Kidney (tissue), 14 donors: ENCODE results near the gene AGAP9. TPM values are rescaled to one million over a fixed set of nuclear protein-coding genes. Genes with fewer than 3 reads are reported as not detected.

Experiments
- DNase-seq, 5 donors: peaks; one replicate each; pipeline ENCODE4 v3.0.0-alpha.2; 2013 to 2020
- FAIRE-seq: peaks from 2 replicates; lab custom pipeline; 2012; peaks lifted over from hg19 to GRCh38; lab: Jason Lieb, UNC
- H3K27ac ChIP-seq, 2 donors: one replicate each; pipeline ENCODE4 v1.7.0; 2013; ENCODE audit warnings: low read depth in 2 of 2, low read length in 2 of 2, inconsistent platforms in 1 of 2
- H3K27me3 ChIP-seq: one replicate; pipeline ENCODE4 v1.7.1; 2013; ENCODE audit warnings: low read length, inconsistent platforms; ENCODE audit not compliant: control insufficient read depth, insufficient read depth
- H3K36me3 ChIP-seq, 3 donors: one replicate each; pipeline versions ENCODE4 v1.7.0 to v1.7.1; 2013; ENCODE audit warnings: low read length in 3 of 3, control low read depth in 1 of 3, inconsistent platforms in 1 of 3; ENCODE audit not compliant: insufficient read depth in 3 of 3, control insufficient read depth in 2 of 3
- H3K4me1 ChIP-seq, 3 donors: one replicate each; pipeline versions ENCODE4 v1.7.0 to v1.7.1; 2013; ENCODE audit warnings: low read length in 3 of 3, inconsistent platforms in 1 of 3, low read depth in 1 of 3; ENCODE audit not compliant: control insufficient read depth in 2 of 3, insufficient read depth in 2 of 3
- H3K4me3 ChIP-seq, 3 donors: one replicate each; pipeline versions ENCODE4 v1.7.0 to v1.8.1; 2013; ENCODE audit warnings: low read length in 3 of 3, control low read depth in 1 of 3, inconsistent platforms in 1 of 3
- H3K9ac ChIP-seq, 3 donors: one replicate each; pipeline versions ENCODE4 v1.7.0 to v1.7.1; 2013; ENCODE audit warnings: low read length in 3 of 3, control low read depth in 1 of 3, inconsistent platforms in 1 of 3
- H3K9me3 ChIP-seq, 3 donors: one replicate each; pipeline versions ENCODE4 v1.7.0 to v1.7.1; 2013; ENCODE audit warnings: low read length in 3 of 3, control low read depth in 1 of 3, inconsistent platforms in 1 of 3; ENCODE audit not compliant: control insufficient read depth in 2 of 3, insufficient read depth in 1 of 3
- CTCF ChIP-seq: IDR thresholded peaks from 3 replicates; pipeline ENCODE4 v1.5.1; 2012; ENCODE audit warnings: mild to moderate bottlenecking, moderate library complexity, borderline replicate concordance; ENCODE audit not compliant: insufficient read depth; ENCODE audit errors: extremely low read depth
- intact Hi-C: fragments of 100-400 bp; cut with DNase I; formaldehyde crosslinking; loops from one replicate; pipeline ENCODE4 v1.11.1; 2022
- polyA plus RNA-seq: library from polyadenylated mRNA; stranded (reverse); fragments of 350-450 nt; fragmentation: Illumina TruSeq; extraction: RNeasy Lipid Tissue Mini Kit (QIAGEN cat#74804); gene quantifications from one replicate; pipeline ENCODE4 v1.2.3, GENCODE V29; 2014; ENCODE audit warnings: low read depth, low replicate concordance; ENCODE audit not compliant: insufficient read depth
- total RNA-seq: library from RNA; stranded (reverse); fragmentation: NEBNext Ultra II Directional; extraction: Animal tissue kit (Norgen Biotek cat#: 25700); gene quantifications from one replicate; pipeline ENCODE4 v1.2.1, GENCODE V29; 2021
- donor health status: control.
- donor health status: control.
- donor health status: control.
- donor health status: control.
- donor health status: control.
- donor health status: DM: yes; HTN: yes; CAD: no.
- donor health status: Normal renal cell carcinoma (clear cell type).

AGAP9 gene
- total and polyA plus RNA-seq, 2 donors from 2014 or later, result 9.1 to 10.3 TPM

- no peak for TF ChIP-seq CTCF
- Histone ChIP-seq H3K36me3 (no peaks in the 10 kb centered on the region), H3K4me1 (peaks cover 0 to 2% (median 0%) of the 10 kb centered on the region in 3 donors), H3K9ac (no peak overlapping the region), H3K27me3 (no peaks in the 10 kb centered on the region), H3K9me3 (no peaks in the 10 kb centered on the region), H3K27ac (no peak overlapping the region), H3K4me3 (no peak overlapping the region)
- FAIRE-seq (no peak), DNase-seq (peak in 1 of 5 donors; percentile 7)
- intact Hi-C loops, result no loop called here
Measured at GRCh38 chr10:47454780-47455058, 68.7 kb downstream of the AGAP9 start.

GRCh38 chr10:47454008-47454779, 69.2 kb downstream of the AGAP9 start:
- H3K9ac ChIP-seq, result no peak overlapping the region
- no peaks in the 10 kb centered on the region for H3K36me3 ChIP-seq
- peaks cover 0 to 2% (median 0%) of the 10 kb centered on the region in 3 donors for H3K4me1 ChIP-seq
- no peaks in the 10 kb centered on the region for H3K27me3 ChIP-seq
- intact Hi-C loops, result no loop called here
- H3K9me3 ChIP-seq, result no peaks in the 10 kb centered on the region
- TF ChIP-seq CTCF, result no peak
- H3K27ac ChIP-seq, result no peak overlapping the region
- FAIRE-seq, result no peak
- peak in 2 of 5 donors; percentile 16 to 38 for DNase-seq
- no peak overlapping the region for H3K4me3 ChIP-seq

- FAIRE-seq, result no peak
- intact Hi-C loops, result no loop called here
Measured at GRCh38 chr10:47453141-47454007, 70.1 kb downstream of the AGAP9 start.

More at GRCh38 chr10:47453141-47454007, 70.1 kb downstream of the AGAP9 start:
- H3K4me1 ChIP-seq, result peaks cover 0 to 2% (median 0%) of the 10 kb centered on the region in 3 donors
- TF ChIP-seq CTCF, result no peak
- H3K27ac ChIP-seq, result no peak overlapping the region
- no peaks in the 10 kb centered on the region for H3K9me3 ChIP-seq
- no peaks in the 10 kb centered on the region for H3K27me3 ChIP-seq
- no peaks in the 10 kb centered on the region for H3K36me3 ChIP-seq
- DNase-seq, result peak in 1 of 5 donors; percentile 7
- H3K4me3 ChIP-seq, result no peak overlapping the region
- no peak overlapping the region for H3K9ac ChIP-seq
